WTC11 (cell line): Measurements from ENCODE around the gene SPATA6. TPM values are rescaled to one million over a fixed set of nuclear protein-coding genes. Genes with fewer than 3 reads are reported as not detected.

Source experiments
- ATAC-seq: fragments of 200-7000 bp; cut with Tn5 transposase; 2 replicates; pipeline ENCODE4 v1.10.0; 2021; ENCODE audit warnings: mild to moderate bottlenecking, moderate library complexity
- CTCF ChIA-PET: fragments of 300-600 bp; sonication (Branson Sonifier 250); formaldehyde crosslinking; loops from one replicate; lab custom pipeline; 2021; ENCODE audit warnings: antibody characterized with exemption; lab: Charles Lee
- POLR2A ChIA-PET: fragments of 350-600 bp; sonication (Branson Sonifier 250); formaldehyde crosslinking; loops from one replicate; lab custom pipeline; 2021; ENCODE audit warnings: antibody characterized with exemption; lab: Charles Lee
- DNase-seq: peaks from one replicate; pipeline ENCODE4 v3.0.0; 2021; ENCODE audit warnings: low spot score
- H3K27ac Mint-ChIP-seq: 2 replicates; pipeline ENCODE4 v1.8.0; 2021; ENCODE audit warnings: mixed read lengths
- H3K27me3 Mint-ChIP-seq: 2 replicates; pipeline ENCODE4 v1.8.0; 2021; ENCODE audit warnings: low read depth, mild to moderate bottlenecking, moderate library complexity, mixed read lengths
- H3K36me3 Mint-ChIP-seq: 2 replicates; pipeline ENCODE4 v1.8.0; 2021; ENCODE audit warnings: mixed read lengths
- H3K4me1 Mint-ChIP-seq: 2 replicates; pipeline ENCODE4 v1.8.0; 2022; ENCODE audit warnings: mixed read lengths
- H3K4me3 Mint-ChIP-seq: 2 replicates; pipeline ENCODE4 v1.8.0; 2021; ENCODE audit warnings: mild to moderate bottlenecking, moderate library complexity, mixed read lengths
- H3K9me3 Mint-ChIP-seq: 2 replicates; pipeline ENCODE4 v1.8.0; 2021; ENCODE audit warnings: mixed read lengths
- FOXJ3 ChIP-seq: sonication (generic); formaldehyde crosslinking; IDR thresholded peaks from 2 replicates; pipeline ENCODE4 v1.9.0; 2021; ENCODE audit warnings: missing genetic modification reagents, mild to moderate bottlenecking, borderline replicate concordance
- MLX ChIP-seq: sonication (generic); formaldehyde crosslinking; IDR thresholded peaks from 2 replicates; pipeline ENCODE4 v1.8.1; 2023; ENCODE audit warnings: mild to moderate bottlenecking, missing genetic modification reagents, moderate library complexity
- NFE2L1 ChIP-seq: sonication (generic); formaldehyde crosslinking; IDR thresholded peaks from 2 replicates; pipeline ENCODE4 v1.8.1; 2023; ENCODE audit warnings: missing genetic modification reagents
- NR2C2 ChIP-seq: sonication (generic); formaldehyde crosslinking; IDR thresholded peaks from 2 replicates; pipeline ENCODE4 v1.8.0; 2022; ENCODE audit warnings: mild to moderate bottlenecking, missing genetic modification reagents
- RORB ChIP-seq: fragments of 250-450 bp; sonication (Bioruptor Pico); IDR thresholded peaks from 2 replicates; pipeline ENCODE4 v1.9.0; 2021; ENCODE audit warnings: mild to moderate bottlenecking
- SMAD3 ChIP-seq: sonication (generic); formaldehyde crosslinking; IDR thresholded peaks from 2 replicates; pipeline ENCODE4 v1.8.0; 2022; ENCODE audit warnings: missing genetic modification reagents, mild to moderate bottlenecking, borderline replicate concordance
- USF2 ChIP-seq: sonication (generic); formaldehyde crosslinking; IDR thresholded peaks from 2 replicates; pipeline ENCODE4 v1.8.1; 2023; ENCODE audit warnings: mild to moderate bottlenecking, missing genetic modification reagents, moderate library complexity
- ZBTB43 ChIP-seq: sonication (generic); formaldehyde crosslinking; IDR thresholded peaks from 2 replicates; pipeline ENCODE4 v1.8.1; 2023; ENCODE audit warnings: mild to moderate bottlenecking, missing genetic modification reagents
- ZNF138 ChIP-seq: sonication (generic); formaldehyde crosslinking; conservative IDR thresholded peaks from 2 replicates; pipeline ENCODE4 v1.8.1; 2022; ENCODE audit warnings: mild to moderate bottlenecking, moderate library complexity, missing genetic modification reagents
- ZNF232 ChIP-seq: sonication (generic); formaldehyde crosslinking; IDR thresholded peaks from 2 replicates; pipeline ENCODE4 v1.8.0; 2022; ENCODE audit warnings: mild to moderate bottlenecking, missing genetic modification reagents
- ZNF281 ChIP-seq: sonication (generic); formaldehyde crosslinking; IDR thresholded peaks from 2 replicates; pipeline ENCODE4 v1.8.0; 2023; ENCODE audit warnings: mild to moderate bottlenecking, missing genetic modification reagents
- ZNF317 ChIP-seq: sonication (generic); formaldehyde crosslinking; IDR thresholded peaks from 2 replicates; pipeline ENCODE4 v1.8.1; 2023; ENCODE audit warnings: low read depth, mild to moderate bottlenecking, moderate library complexity, missing genetic modification reagents, borderline replicate concordance
- ZNF532 ChIP-seq: fragments of 250-450 bp; sonication (Bioruptor Pico); IDR thresholded peaks from 2 replicates; pipeline ENCODE4 v1.9.0; 2021; ENCODE audit warnings: mild to moderate bottlenecking, borderline replicate concordance
- ZSCAN18 ChIP-seq: fragments of 250-450 bp; sonication (Bioruptor Pico); IDR thresholded peaks from 2 replicates; pipeline ENCODE4 v2.1.2; 2022; ENCODE audit warnings: mild to moderate bottlenecking, moderate library complexity
- total RNA-seq: library from RNA; stranded (reverse); gene quantifications from 3 replicates; pipeline ENCODE4 v1.2.3, GENCODE V29; 2021

SPATA6 gene
- total RNA-seq, 1 experiment from 2014 or later: 17.7 TPM

- POLR2A ChIA-PET: no interaction called here
These were observed 21.0 kb upstream of the SPATA6 start for GRCh38 chr1:48493041-48493440.

More at GRCh38 chr1:48493041-48493440, 21.0 kb upstream of the SPATA6 start:
- TF ChIP-seq ZNF532 (no peak), ZNF232 (CRISPR knock-in tag) (no peak), NFE2L1 (CRISPR knock-in tag) (no peak), SMAD3 (CRISPR knock-in tag) (no peak), ZSCAN18 (no peak), USF2 (no peak), FOXJ3 (CRISPR knock-in tag) (no peak), RORB (CRISPR knock-in tag) (no peak), NR2C2 (CRISPR knock-in tag) (no peak), ZBTB43 (CRISPR knock-in tag) (no peak), ZNF281 (no peak), ZNF138 (CRISPR knock-in tag) (no peak), MLX (no peak), ZNF317 (CRISPR knock-in tag) (no peak)
- TF ChIP-seq, all 79 proteins: peak for 0
- DNase-seq: no peak
- H3K27me3 Mint-ChIP-seq: no peaks in the 10 kb centered on the region
- H3K36me3 Mint-ChIP-seq: no peaks in the 10 kb centered on the region
- H3K9me3 Mint-ChIP-seq: no peaks in the 10 kb centered on the region
- H3K4me1 Mint-ChIP-seq: peaks cover 14% of the 10 kb centered on the region
- ATAC-seq: no peak
- CTCF ChIA-PET: no interaction called here
- no peak overlapping the region for H3K27ac Mint-ChIP-seq
- no peak overlapping the region for H3K4me3 Mint-ChIP-seq
